Astrocyte of the spinal cord (primary cell): ENCODE results near the gene INPP5A.

Experiments
- DNase-seq: peaks from one replicate; pipeline ENCODE4 v3.0.0; 2011; ENCODE audit warnings: low read depth, low spot score
- H3K4me3 ChIP-seq: 2 replicates; pipeline ENCODE4 v1.5.1; 2011; ENCODE audit warnings: low read depth, mild to moderate bottlenecking, low read length, moderate library complexity
- CTCF ChIP-seq: IDR thresholded peaks from 2 replicates; pipeline ENCODE4 v1.5.1; 2012; ENCODE audit warnings: low read depth, mild to moderate bottlenecking, low read length, inconsistent platforms
- in situ Hi-C: cut with HindIII; loops from 2 replicates; pipeline ENCODE4 v1.10.0; 2017; ENCODE audit warnings: low sequenced_read_pairs

INPP5A gene

GRCh38 chr10:132654121-132654571 lies 116.6 kb downstream of the INPP5A start:
- in situ Hi-C loops, result no loop called here
- no peak for DNase-seq
- H3K4me3 ChIP-seq, result no peak overlapping the region
- no peak for TF ChIP-seq CTCF

- TF ChIP-seq CTCF, result peak; percentile 96
- peak; percentile 61 for DNase-seq
- H3K4me3 ChIP-seq, result no peak overlapping the region
- in situ Hi-C loops, result no loop called here
Observed at GRCh38 chr10:132654708-132655661, 117.4 kb downstream of the INPP5A start.

- H3K4me3 ChIP-seq, result no peak overlapping the region
- in situ Hi-C loops, result no loop called here
- DNase-seq, result no peak
- TF ChIP-seq CTCF, result no peak
Observed at GRCh38 chr10:132655735-132656134, 118.1 kb downstream of the INPP5A start.

- DNase-seq, result no peak
- H3K4me3 ChIP-seq, result no peak overlapping the region
- no peak for TF ChIP-seq CTCF
- in situ Hi-C loops, result no loop called here
Observed at GRCh38 chr10:132656283-132657126, 118.9 kb downstream of the INPP5A start.

- no peak overlapping the region for H3K4me3 ChIP-seq
- no peak for DNase-seq
- in situ Hi-C loops, result no loop called here
- TF ChIP-seq CTCF, result no peak
Observed at GRCh38 chr10:132657127-132657706, 119.6 kb downstream of the INPP5A start.

GRCh38 chr10:132657748-132658147 lies 120.2 kb downstream of the INPP5A start:
- no peak for TF ChIP-seq CTCF
- DNase-seq, result no peak
- in situ Hi-C loops, result no loop called here

More at GRCh38 chr10:132657748-132658147, 120.2 kb downstream of the INPP5A start:
- no peak overlapping the region for H3K4me3 ChIP-seq
